Fibroblast of the aortic adventitia (primary cell): ENCODE results near the gene AOPEP. TPM values are rescaled to one million over a fixed set of nuclear protein-coding genes. Genes with fewer than 3 reads are reported as not detected.
A peak's percentile ranks its signal among the peaks of the same experiment; 100 is the strongest.

Source experiments
- DNase-seq: peaks from one replicate; pipeline ENCODE4 v3.0.0-alpha.2; 2010; ENCODE audit warnings: low read depth
- H3K4me3 ChIP-seq: 2 replicates; pipeline ENCODE4 v1.5.1; 2011; ENCODE audit warnings: low read depth, mild to moderate bottlenecking, control low read depth, low read length, moderate library complexity
- CTCF ChIP-seq: IDR thresholded peaks from 2 replicates; pipeline ENCODE4 v1.5.1; 2011; ENCODE audit warnings: mild to moderate bottlenecking, low read length, control low read depth, inconsistent platforms; ENCODE audit not compliant: insufficient read depth
- total RNA-seq: library from RNA; depleted of rRNA; stranded (reverse); fragments of >200 nt; gene quantifications from 2 replicates; pipeline ENCODE4 v1.2.3, GENCODE V29; 2012; ENCODE audit warnings: low replicate concordance

Gene AOPEP
- total RNA-seq, 1 donor: 39.7 TPM

DNA sequence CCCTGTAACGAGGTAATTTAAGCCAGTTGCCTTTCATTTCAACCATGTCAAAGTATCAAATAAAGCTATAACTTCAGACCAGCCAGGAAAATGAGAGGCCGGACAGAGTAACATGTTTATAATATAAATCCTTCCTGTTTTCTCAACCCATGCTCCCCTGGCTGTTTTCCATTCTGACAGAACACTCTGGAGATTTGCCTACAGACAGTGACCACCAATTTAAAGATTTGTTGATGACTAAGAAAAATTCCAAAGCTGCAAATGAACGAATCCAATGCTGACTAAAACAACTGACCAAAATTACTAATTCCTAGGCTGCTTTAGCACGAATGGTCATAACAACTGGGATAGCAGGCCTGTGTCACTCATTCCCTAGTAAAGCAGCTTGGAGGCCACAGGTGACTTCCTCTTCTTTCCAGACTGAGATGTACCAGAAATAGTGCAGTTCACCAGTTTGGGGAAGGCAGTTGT lies 141.4 kb downstream of the AOPEP start:
- no peak overlapping the region for H3K4me3 ChIP-seq
- no peak for TF ChIP-seq CTCF
- peak; percentile 97 for DNase-seq

- TF ChIP-seq CTCF: no peak
- H3K4me3 ChIP-seq: no peak overlapping the region
- no peak for DNase-seq
These were observed 142.0 kb downstream of the AOPEP start for GRCh38 chr9:94868464-94868863.

GRCh38 chr9:94869415-94869843 lies 142.9 kb downstream of the AOPEP start:
- H3K4me3 ChIP-seq: no peak overlapping the region
- no peak for TF ChIP-seq CTCF
- DNase-seq: peak; percentile 89

GRCh38 chr9:94870465-94870792 lies 143.9 kb downstream of the AOPEP start:
- DNase-seq: no peak
- H3K4me3 ChIP-seq: no peak overlapping the region
- TF ChIP-seq CTCF: no peak

GRCh38 chr9:94870793-94871558 lies 144.5 kb downstream of the AOPEP start:
- no peak overlapping the region for H3K4me3 ChIP-seq
- DNase-seq: peak; percentile 56
- no peak for TF ChIP-seq CTCF

- DNase-seq: no peak
- H3K4me3 ChIP-seq: no peak overlapping the region
- no peak for TF ChIP-seq CTCF
These were observed 145.8 kb downstream of the AOPEP start for GRCh38 chr9:94872083-94872833.
